Raji (cell line): Measurements from ENCODE around the gene PKHD1.

Experiments used
- POLR2A ChIP-seq: IDR thresholded peaks from 2 replicates; pipeline ENCODE4 v1.6.1; 2011; ENCODE audit warnings: low read depth, low read length, control low read depth; ENCODE audit not compliant: insufficient read depth

Gene PKHD1

GRCh38 chr6:51868591-51869355, 218.6 kb downstream of the PKHD1 start:
- no peak for TF ChIP-seq POLR2A

- TF ChIP-seq POLR2A = no peak
Observed at GRCh38 chr6:51866867-51867266, 220.5 kb downstream of the PKHD1 start.

- TF ChIP-seq POLR2A = no peak
Observed at GRCh38 chr6:51865996-51866395, 221.4 kb downstream of the PKHD1 start.

GRCh38 chr6:51865176-51865575, 222.2 kb downstream of the PKHD1 start:
- no peak for TF ChIP-seq POLR2A

GRCh38 chr6:51857134-51857533, 230.3 kb downstream of the PKHD1 start:
- TF ChIP-seq POLR2A = no peak

DNA sequence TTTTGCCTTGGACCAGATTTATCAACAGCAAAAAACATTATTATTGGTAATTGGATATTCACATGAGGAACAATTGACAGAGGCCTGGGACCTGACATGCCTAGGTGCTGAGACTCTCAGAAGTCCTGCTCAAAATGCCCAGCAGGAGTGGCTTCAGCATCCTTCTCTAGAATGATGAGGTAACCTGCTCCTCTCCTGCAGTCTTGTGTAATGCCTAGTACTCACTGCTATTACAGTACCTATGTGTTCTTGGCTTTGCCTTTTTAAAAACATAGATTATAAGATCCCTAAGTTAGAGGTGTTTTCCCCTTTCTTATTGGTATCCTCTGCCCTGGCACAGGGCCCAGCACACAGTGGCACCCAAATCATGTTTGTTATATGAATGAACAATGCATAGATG, 230.9 kb downstream of the PKHD1 start:
- TF ChIP-seq POLR2A = no peak

- no peak for TF ChIP-seq POLR2A
Observed at GRCh38 chr6:51855310-51856082, 231.9 kb downstream of the PKHD1 start.

- no peak for TF ChIP-seq POLR2A
Observed at GRCh38 chr6:51854876-51855275, 232.5 kb downstream of the PKHD1 start.

DNA sequence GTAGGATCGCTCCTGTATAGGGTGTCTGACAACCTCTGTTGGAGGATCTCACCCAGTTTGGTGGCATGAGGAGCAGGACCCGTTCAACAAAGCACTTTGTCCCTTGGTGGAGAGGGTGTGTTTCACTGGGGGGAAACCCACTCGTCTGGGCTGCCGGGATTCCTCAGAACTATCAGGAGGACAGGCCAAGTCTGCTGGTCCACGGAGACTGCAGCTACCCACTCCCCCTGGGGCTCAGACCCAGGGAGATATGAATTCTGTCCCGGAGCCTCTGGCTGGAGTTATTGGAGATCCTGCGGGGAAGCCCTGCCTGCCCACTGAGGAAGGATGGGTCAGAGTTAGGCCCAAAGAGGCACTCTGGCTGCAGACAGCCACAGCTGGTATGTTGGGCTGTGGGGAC, 233.1 kb downstream of the PKHD1 start:
- no peak for TF ChIP-seq POLR2A

DNA sequence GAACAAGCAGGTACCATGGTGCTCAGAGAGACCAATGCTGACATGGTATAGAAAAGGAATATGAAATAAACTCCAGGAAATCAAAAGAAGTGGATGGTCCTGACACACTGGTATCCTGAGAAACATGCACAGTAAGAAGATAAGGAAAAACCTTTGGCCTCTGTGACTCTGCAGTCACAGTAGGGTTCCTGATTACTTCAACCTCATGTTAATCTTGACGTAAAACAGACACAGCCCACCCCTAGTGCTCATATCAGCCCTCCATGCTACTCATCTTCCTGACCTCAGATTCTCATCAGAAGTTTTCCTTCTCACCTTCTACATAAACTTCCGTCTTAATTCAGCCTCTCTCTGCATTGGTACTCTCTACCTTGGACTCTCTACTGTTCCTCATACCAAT, 240.9 kb downstream of the PKHD1 start:
- TF ChIP-seq POLR2A = no peak

GRCh38 chr6:51844336-51844735, 243.1 kb downstream of the PKHD1 start:
- no peak for TF ChIP-seq POLR2A

GRCh38 chr6:51843456-51844056, 243.9 kb downstream of the PKHD1 start:
- TF ChIP-seq POLR2A = no peak

DNA sequence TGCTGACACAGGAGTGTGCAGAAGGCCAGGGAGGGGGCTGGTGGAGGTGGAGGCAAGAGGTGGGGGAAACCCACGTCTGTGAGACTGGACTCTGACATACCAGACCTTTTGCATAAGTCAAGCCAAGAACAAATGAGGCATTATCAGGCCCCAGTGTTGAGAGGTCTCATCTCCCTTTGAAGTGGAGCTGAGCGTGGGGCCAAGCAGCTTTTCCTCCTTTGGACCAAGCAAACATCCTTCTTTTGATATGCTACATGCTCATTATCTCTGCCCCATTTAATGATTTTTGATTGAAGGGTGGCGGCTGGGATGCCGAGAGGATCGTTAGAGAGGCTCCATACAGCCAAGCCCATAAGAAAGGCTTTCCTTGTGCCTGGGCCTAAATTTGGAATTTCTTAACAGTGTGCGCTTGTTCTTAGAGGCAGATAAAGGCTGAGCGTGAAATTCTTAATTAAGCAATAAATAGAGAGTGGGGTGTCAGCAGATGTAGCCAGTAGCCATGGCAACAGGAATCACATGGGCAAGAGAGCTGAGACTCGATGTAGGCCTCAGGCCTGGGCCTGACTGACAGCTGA, 244.5 kb downstream of the PKHD1 start:
- TF ChIP-seq POLR2A = no peak

GRCh38 chr6:51842061-51842803, 245.2 kb downstream of the PKHD1 start:
- no peak for TF ChIP-seq POLR2A

DNA sequence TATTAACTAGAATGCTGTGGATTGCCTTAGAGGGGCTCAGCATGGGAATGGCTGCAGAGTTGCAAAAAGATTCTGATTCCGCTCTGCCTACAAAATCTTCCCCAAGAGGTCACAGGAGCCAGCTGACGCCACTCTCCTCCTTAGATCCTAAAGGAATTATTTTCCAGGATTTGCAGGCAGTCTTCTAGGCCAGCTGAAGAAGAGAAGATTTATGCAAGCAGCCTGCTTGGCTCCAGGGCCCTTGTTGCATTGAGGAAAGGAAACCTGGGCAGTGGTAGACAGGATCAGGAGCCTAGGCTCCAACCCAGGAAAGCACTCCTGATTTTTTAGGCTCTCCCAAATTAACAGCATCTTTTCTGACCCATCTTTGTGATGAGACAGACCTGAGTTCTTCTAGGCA, 245.8 kb downstream of the PKHD1 start:
- TF ChIP-seq POLR2A = no peak
